SK-N-MC (cell line): ENCODE data around the gene TFDP2.

Experiments used
- DNase-seq: peaks from one replicate; pipeline ENCODE4 v3.0.0-alpha.2; 2011; ENCODE audit warnings: low read depth, low spot score
- H3K27ac ChIP-seq: fragments of 200-600 bp; sonication (generic); 2 replicates; pipeline ENCODE4 v1.5.1; 2016; ENCODE audit warnings: mixed run types
- H3K36me3 ChIP-seq: fragments of 200-600 bp; sonication (generic); 2 replicates; pipeline ENCODE4 v1.6.1; 2017; ENCODE audit warnings: antibody characterized with exemption, low read length, mixed read lengths; ENCODE audit not compliant: insufficient read depth
- H3K4me3 ChIP-seq: fragments of 200-600 bp; sonication (generic); 2 replicates; pipeline ENCODE4 v1.5.1; 2016
- H3K9ac ChIP-seq: fragments of 200-600 bp; sonication (generic); 2 replicates; pipeline ENCODE4 v1.8.0; 2017; ENCODE audit warnings: mixed run types, mixed read lengths; ENCODE audit not compliant: insufficient read length
- H3K9me3 ChIP-seq: fragments of 200-600 bp; sonication (generic); 2 replicates; pipeline ENCODE4 v1.6.1; 2017; ENCODE audit warnings: low read depth, mild to moderate bottlenecking, antibody characterized with exemption, low read length, moderate library complexity, mixed read lengths
- EZH2 ChIP-seq: fragments of 200-600 bp; sonication (generic); IDR thresholded peaks from one replicate; pipeline ENCODE4 v1.6.1; 2017; ENCODE audit warnings: antibody characterized with exemption
- FOXP2 ChIP-seq: optimal IDR thresholded peaks from 2 replicates; pipeline ENCODE3; 2011; ENCODE audit warnings: mild to moderate bottlenecking, moderate library complexity; ENCODE audit not compliant: insufficient read depth; ENCODE audit errors: extremely low read length, control extremely low read depth
- POLR2AphosphoS5 ChIP-seq: IDR thresholded peaks from 2 replicates; pipeline ENCODE4 v1.6.1; 2012; ENCODE audit warnings: mild to moderate bottlenecking, low read depth, low read length, borderline replicate concordance

Gene TFDP2, protein sequence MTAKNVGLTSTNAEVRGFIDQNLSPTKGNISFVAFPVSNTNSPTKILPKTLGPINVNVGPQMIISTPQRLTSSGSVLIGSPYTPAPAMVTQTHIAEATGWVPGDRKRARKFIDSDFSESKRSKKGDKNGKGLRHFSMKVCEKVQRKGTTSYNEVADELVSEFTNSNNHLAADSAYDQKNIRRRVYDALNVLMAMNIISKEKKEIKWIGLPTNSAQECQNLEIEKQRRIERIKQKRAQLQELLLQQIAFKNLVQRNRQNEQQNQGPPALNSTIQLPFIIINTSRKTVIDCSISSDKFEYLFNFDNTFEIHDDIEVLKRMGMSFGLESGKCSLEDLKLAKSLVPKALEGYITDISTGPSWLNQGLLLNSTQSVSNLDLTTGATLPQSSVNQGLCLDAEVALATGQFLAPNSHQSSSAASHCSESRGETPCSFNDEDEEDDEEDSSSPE

GRCh38 chr3:142148792-142149672 lies at the start of gene TFDP2:
TSS of gene TFDP2 (minus strand) at chr3:142149544. CDS start at chr3:142101749, 47,795 bp downstream.
- no peak for TF ChIP-seq EZH2
- TF ChIP-seq POLR2AphosphoS5: 0 out of 2 replicates have a peak, but pooled peaks have one; percentile 42
- TF ChIP-seq FOXP2: peak; percentile 98
- peak; percentile 39 for DNase-seq
- Histone ChIP-seq H3K9ac (peak within 1 kb of the TSS; percentile 76), H3K4me3 (peak within 1 kb of the TSS; percentile 92), H3K9me3 (no peaks in the 10 kb centered on the region), H3K36me3 (no peaks in the 10 kb centered on the region), H3K27ac (no peak within 1 kb of the TSS)

DNA sequence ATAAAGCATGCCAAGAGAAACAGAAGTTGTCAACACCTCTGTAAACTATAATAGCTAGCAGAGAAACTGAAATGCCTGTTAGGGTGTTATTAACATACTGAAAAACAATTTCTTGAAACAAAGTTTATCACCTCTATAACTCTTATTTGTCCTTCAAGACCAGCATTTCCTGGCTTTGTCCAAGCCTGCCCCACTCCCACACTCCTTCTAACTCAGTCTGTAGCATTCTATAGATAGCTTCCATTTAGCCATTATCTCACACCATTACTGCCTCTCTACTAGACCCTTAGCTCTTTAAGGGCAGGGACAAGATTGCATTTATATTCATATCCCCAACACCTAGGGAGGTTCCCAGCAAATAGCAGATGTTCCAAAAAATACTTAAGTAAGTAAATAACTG lies 39.5 kb upstream of the TFDP2 start:
- Histone ChIP-seq H3K4me3 (no peak overlapping the region), H3K9me3 (no peaks in the 10 kb centered on the region), H3K9ac (no peak overlapping the region), H3K27ac (no peak overlapping the region), H3K36me3 (no peaks in the 10 kb centered on the region)
- no peak for DNase-seq
- no peak for TF ChIP-seq FOXP2
- no peak for TF ChIP-seq POLR2AphosphoS5
- no peak for TF ChIP-seq EZH2

- no peaks in the 10 kb centered on the region for H3K9me3 ChIP-seq
Observed at GRCh38 chr3:142180761-142181362, 31.5 kb upstream of the TFDP2 start.

GRCh38 chr3:142175478-142175877 lies 26.1 kb upstream of the TFDP2 start:
- TF ChIP-seq POLR2AphosphoS5 (no peak), EZH2 (no peak), FOXP2 (no peak)
- Histone ChIP-seq H3K36me3 (peaks cover 4% of the 10 kb centered on the region), H3K9me3 (no peaks in the 10 kb centered on the region), H3K9ac (no peak overlapping the region), H3K4me3 (no peak overlapping the region), H3K27ac (no peak overlapping the region)
- no peak for DNase-seq

More at GRCh38 chr3:142180761-142181362, 31.5 kb upstream of the TFDP2 start:
- no peak for TF ChIP-seq POLR2AphosphoS5
- TF ChIP-seq EZH2: no peak
- no peak for TF ChIP-seq FOXP2
- Histone ChIP-seq H3K9ac (no peak overlapping the region), H3K36me3 (peaks cover 4% of the 10 kb centered on the region), H3K4me3 (no peak overlapping the region), H3K27ac (no peak overlapping the region)
- DNase-seq: no peak

- Histone ChIP-seq H3K9ac (no peak overlapping the region), H3K27ac (no peak overlapping the region), H3K36me3 (peaks cover 9% of the 10 kb centered on the region), H3K9me3 (no peaks in the 10 kb centered on the region), H3K4me3 (no peak overlapping the region)
- no peak for TF ChIP-seq POLR2AphosphoS5
- TF ChIP-seq FOXP2: no peak
- no peak for TF ChIP-seq EZH2
- DNase-seq: no peak
Observed at GRCh38 chr3:142174559-142174958, 25.2 kb upstream of the TFDP2 start.

DNA sequence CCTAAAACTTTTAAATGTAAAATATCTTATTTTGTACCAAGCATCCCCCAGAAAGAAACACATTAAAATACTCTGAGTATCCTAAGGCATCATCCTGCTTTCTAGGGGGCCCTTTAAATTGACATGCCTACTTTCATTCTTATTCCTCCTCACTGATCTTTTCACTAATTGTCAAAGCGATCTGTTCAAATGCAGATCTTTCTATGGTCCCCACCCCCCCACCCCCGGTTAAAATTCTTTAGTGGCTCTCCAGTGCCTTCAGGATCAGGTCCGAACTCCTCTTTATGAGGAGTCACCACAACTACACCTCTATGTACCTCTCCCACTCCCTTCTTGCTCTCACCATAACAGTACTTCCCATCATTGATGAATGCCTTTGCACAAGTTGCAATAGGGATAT lies 19.2 kb upstream of the TFDP2 start:
- Histone ChIP-seq H3K9ac (no peak overlapping the region), H3K27ac (no peak overlapping the region), H3K36me3 (peaks cover 15% of the 10 kb centered on the region; the same call in 1 of the 2 replicates), H3K4me3 (no peak overlapping the region), H3K9me3 (no peaks in the 10 kb centered on the region)
- DNase-seq: no peak
- TF ChIP-seq EZH2 (no peak), FOXP2 (no peak), POLR2AphosphoS5 (no peak)

GRCh38 chr3:142165194-142165593 lies 15.8 kb upstream of the TFDP2 start:
- DNase-seq: no peak
- TF ChIP-seq POLR2AphosphoS5 (no peak), EZH2 (no peak), FOXP2 (no peak)
- no peak overlapping the region for H3K9ac ChIP-seq
- no peak overlapping the region for H3K27ac ChIP-seq
- H3K4me3 ChIP-seq: no peak overlapping the region
- no peaks in the 10 kb centered on the region for H3K9me3 ChIP-seq
- H3K36me3 ChIP-seq: peaks cover 15% of the 10 kb centered on the region; the same call in 1 of the 2 replicates
